ENCODE data around the gene NOBOX.
"Not testable (repeated sequence)": the region's sequence is repeated elsewhere in the genome, so short reads cannot be mapped to it uniquely, and the experiment has no call there.

Gene NOBOX

GRCh38 chr7:144391014-144391413, 12.5 kb downstream of the NOBOX start:
- DNase-seq (ENCODE audit: low spot score), result no peak

- no peak for DNase-seq (ENCODE audit: low spot score)
Observed at GRCh38 chr7:144390481-144390880, 13.0 kb downstream of the NOBOX start.

GRCh38 chr7:144388950-144389349, 14.5 kb downstream of the NOBOX start:
- no peak for DNase-seq (ENCODE audit: low spot score)

- DNase-seq (ENCODE audit: low spot score), result no peak
Observed at GRCh38 chr7:144386741-144387140, 16.8 kb downstream of the NOBOX start.

- peak; percentile 37 for DNase-seq (ENCODE audit: low spot score)
Observed at GRCh38 chr7:144384555-144385245, 18.8 kb downstream of the NOBOX start.

- no peak for DNase-seq (ENCODE audit: low spot score)
Observed at GRCh38 chr7:144384071-144384470, 19.4 kb downstream of the NOBOX start.

GRCh38 chr7:144379776-144380384, 23.6 kb downstream of the NOBOX start:
- DNase-seq (ENCODE audit: low spot score), result no peak

GRCh38 chr7:144378651-144379050, 24.8 kb downstream of the NOBOX start:
- no peak for DNase-seq (ENCODE audit: low spot score)

- not testable (repeated sequence) for DNase-seq (ENCODE audit: low spot score)
Observed at GRCh38 chr7:144369221-144369620, 34.3 kb downstream of the NOBOX start.

- DNase-seq (ENCODE audit: low spot score), result not testable (repeated sequence)
Observed at GRCh38 chr7:144367250-144367649, 36.2 kb downstream of the NOBOX start.

GRCh38 chr7:144365523-144365922, 38.0 kb downstream of the NOBOX start:
- not testable (repeated sequence) for DNase-seq (ENCODE audit: low spot score)

- not testable (repeated sequence) for DNase-seq (ENCODE audit: low spot score)
Observed at GRCh38 chr7:144362061-144362460, 41.4 kb downstream of the NOBOX start.

- not testable (repeated sequence) for DNase-seq (ENCODE audit: low spot score)
Observed at GRCh38 chr7:144356860-144357259, 46.6 kb downstream of the NOBOX start.

GRCh38 chr7:144356185-144356584, 47.3 kb downstream of the NOBOX start:
- DNase-seq (ENCODE audit: low spot score), result not testable (repeated sequence)

- DNase-seq (ENCODE audit: low spot score), result not testable (repeated sequence)
Observed at GRCh38 chr7:144355176-144355822, 48.2 kb downstream of the NOBOX start, which contains the start of gene ARHGEF5. TSS of gene ARHGEF5 (plus strand) at chr7:144355402. CDS start at chr7:144362670, 7,268 bp downstream.

GRCh38 chr7:144351667-144352066, 51.8 kb downstream of the NOBOX start:
- DNase-seq (ENCODE audit: low spot score), result not testable (repeated sequence)

- DNase-seq (ENCODE audit: low spot score), result not testable (repeated sequence)
Observed at GRCh38 chr7:144348625-144349024, 54.9 kb downstream of the NOBOX start.
